Esophagus muscularis mucosa (tissue), 4 donors: ENCODE data around the gene CAMTA1. TPM values are rescaled to one million over a fixed set of nuclear protein-coding genes. Genes with fewer than 3 reads are reported as not detected.

Source experiments
- DNase-seq: peaks from one replicate; pipeline ENCODE4 v3.0.0-alpha.2; 2017; ENCODE audit errors: extremely low spot score
- H3K27ac ChIP-seq, 4 donors: fragments of 200-600 bp; sonication (generic); replicated peaks in 1 of 4; 1 replicate in 3 of 4; 2 replicates in 1 of 4; pipeline ENCODE4 v1.5.1; 2016 to 2019; ENCODE audit warnings: mild to moderate bottlenecking in 1 of 4
- H3K27me3 ChIP-seq, 4 donors: fragments of 200-600 bp; sonication (generic); one replicate each; pipeline versions ENCODE4 v1.5.1 to v1.6.0; 2016 to 2019
- H3K36me3 ChIP-seq, 4 donors: fragments of 200-600 bp; sonication (generic); one replicate each; pipeline ENCODE4 v1.5.1; 2016 to 2019
- H3K4me1 ChIP-seq, 4 donors: fragments of 200-600 bp; sonication (generic); one replicate each; pipeline ENCODE4 v1.5.1; 2016 to 2019
- H3K4me3 ChIP-seq, 4 donors: fragments of 200-600 bp; sonication (generic); 1 replicate in 2 of 4; 2 replicates in 2 of 4; pipeline ENCODE4 v1.5.1; 2016 to 2019; ENCODE audit warnings: mild to moderate bottlenecking in 4 of 4, moderate library complexity in 1 of 4
- H3K9me3 ChIP-seq, 4 donors: fragments of 200-600 bp; sonication (generic); 1 replicate in 3 of 4; 2 replicates in 1 of 4; pipeline ENCODE4 v1.5.1; 2016 to 2019
- CTCF ChIP-seq, 3 experiments: fragments of 200-600 bp in 2 of 3; fragments of 450-650 bp in 1 of 3; sonication (generic) in 2 of 3; IDR thresholded peaks; one replicate each; pipeline ENCODE4 v1.5.1; 2017 to 2019; ENCODE audit warnings: antibody characterized with exemption in 3 of 3, mild to moderate bottlenecking in 2 of 3, moderate library complexity in 1 of 3
- EP300 ChIP-seq: sonication (generic); formaldehyde crosslinking; IDR thresholded peaks from one replicate; pipeline ENCODE4 v1.6.1; 2017; ENCODE audit warnings: antibody characterized with exemption
- POLR2A ChIP-seq: fragments of 450-650 bp; IDR thresholded peaks from one replicate; pipeline ENCODE4 v1.6.1; 2017; ENCODE audit warnings: antibody characterized with exemption, moderate library complexity, mild to moderate bottlenecking, low read depth
- POLR2AphosphoS5 ChIP-seq, 2 donors: sonication (generic); formaldehyde crosslinking; IDR thresholded peaks; one replicate each; pipeline ENCODE4 v1.6.1; 2017; ENCODE audit warnings: antibody characterized with exemption in 2 of 2
- WGBS: methylation state at CpG from one replicate; pipeline ENCODE4 v1.1.5; 2018; 5-methylcytosine and 5-hydroxymethylcytosine counted together
- intact Hi-C: fragments of 100-400 bp; cut with DNase I; formaldehyde crosslinking; loops from one replicate; pipeline ENCODE4 v1.15.1; 2023
- total RNA-seq, 4 donors: library from RNA; depleted of rRNA; stranded (reverse); fragments of >200 nt; gene quantifications; one replicate each; pipeline versions ENCODE4 v1.1.0 to v1.2.1, GENCODE V29; 2016

The CAMTA1 gene
- total RNA-seq, 4 donors from 2014 or later, result 109 to 226 (median 139) TPM

DNA sequence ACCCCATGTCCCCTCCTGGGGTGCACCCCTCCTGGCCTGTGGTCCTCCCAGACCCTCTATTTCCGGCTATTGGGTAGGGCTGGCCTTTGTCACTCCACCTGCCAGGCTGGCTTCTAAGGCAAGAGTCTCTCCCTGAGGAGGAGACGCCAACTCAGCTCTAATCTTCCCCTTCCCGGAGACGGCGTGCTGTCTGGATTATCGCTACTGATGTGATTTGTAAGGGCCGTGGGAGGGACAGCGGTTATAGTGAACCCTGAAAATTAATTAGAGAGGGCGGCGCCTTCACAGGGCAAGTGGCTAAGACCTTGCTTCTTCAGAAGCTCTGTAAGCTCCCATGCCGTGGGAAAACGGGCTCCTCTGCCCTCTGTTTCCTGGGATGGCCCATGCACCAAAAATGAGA lies 778.9 kb downstream of the CAMTA1 start:
- Histone ChIP-seq H3K9me3 (no peaks in the 10 kb centered on the region), H3K27ac (no peak overlapping the region), H3K4me3 (no peak overlapping the region), H3K36me3 (no peaks in the 10 kb centered on the region), H3K4me1 (no peaks in the 10 kb centered on the region), H3K27me3 (no peaks in the 10 kb centered on the region)
- TF ChIP-seq POLR2A, result no peak
- TF ChIP-seq EP300, result no peak
- TF ChIP-seq CTCF (IDR thresholded peaks at IDR 0.05), result no peak
- no peak for TF ChIP-seq POLR2AphosphoS5 (IDR thresholded peaks at IDR 0.05)
- intact Hi-C loops, result no loop called here
- 96% methylated on average over 7 of the region's 12 CpGs for WGBS
- no peak for DNase-seq

- Histone ChIP-seq H3K9me3 (no peaks in the 10 kb centered on the region), H3K27ac (no peak overlapping the region), H3K4me3 (no peak overlapping the region), H3K36me3 (no peaks in the 10 kb centered on the region), H3K4me1 (no peaks in the 10 kb centered on the region), H3K27me3 (no peaks in the 10 kb centered on the region)
- TF ChIP-seq EP300, result no peak
- TF ChIP-seq POLR2A, result no peak
- no peak for TF ChIP-seq CTCF (IDR thresholded peaks at IDR 0.05)
- TF ChIP-seq POLR2AphosphoS5 (IDR thresholded peaks at IDR 0.05), result no peak
- intact Hi-C loops, result no loop called here
- 97% methylated on average over 6 of the region's 10 CpGs for WGBS
- no peak for DNase-seq
These were observed 780.0 kb downstream of the CAMTA1 start for GRCh38 chr1:7565099-7565750.

- no peaks in the 10 kb centered on the region for H3K36me3 ChIP-seq
- no peak for TF ChIP-seq CTCF (IDR thresholded peaks at IDR 0.05)
- no peak for TF ChIP-seq POLR2AphosphoS5 (IDR thresholded peaks at IDR 0.05)
- no peak for TF ChIP-seq POLR2A
- no peak for TF ChIP-seq EP300
- DNase-seq, result no peak
- intact Hi-C loops, result no loop called here
- no peak overlapping the region for H3K4me3 ChIP-seq
- H3K4me1 ChIP-seq, result no peaks in the 10 kb centered on the region
- 86% methylated on average over 14 of the region's 16 CpGs for WGBS
- H3K27ac ChIP-seq, result no peak overlapping the region
- H3K27me3 ChIP-seq, result no peaks in the 10 kb centered on the region
- H3K9me3 ChIP-seq, result no peaks in the 10 kb centered on the region
These were observed 781.4 kb downstream of the CAMTA1 start for GRCh38 chr1:7566417-7567375.

GRCh38 chr1:7567376-7567775 lies 782.1 kb downstream of the CAMTA1 start:
- Histone ChIP-seq H3K27me3 (no peaks in the 10 kb centered on the region), H3K36me3 (no peaks in the 10 kb centered on the region), H3K4me1 (no peaks in the 10 kb centered on the region), H3K9me3 (no peaks in the 10 kb centered on the region), H3K4me3 (no peak overlapping the region), H3K27ac (no peak overlapping the region)
- WGBS, result 93% methylated on average over 3 of the region's 3 CpGs
- DNase-seq, result no peak
- no peak for TF ChIP-seq POLR2A
- TF ChIP-seq EP300, result no peak
- TF ChIP-seq CTCF (IDR thresholded peaks at IDR 0.05), result no peak
- no peak for TF ChIP-seq POLR2AphosphoS5 (IDR thresholded peaks at IDR 0.05)
- intact Hi-C loops, result no loop called here
